ENCODE measurements around the gene VIL1. TPM values are rescaled to one million over a fixed set of nuclear protein-coding genes. Genes with fewer than 3 reads are reported as not detected.

VIL1 gene
- total and polyA plus RNA-seq, 4 donors: 0.06 to 0.77 (median 0.15) TPM

DNA sequence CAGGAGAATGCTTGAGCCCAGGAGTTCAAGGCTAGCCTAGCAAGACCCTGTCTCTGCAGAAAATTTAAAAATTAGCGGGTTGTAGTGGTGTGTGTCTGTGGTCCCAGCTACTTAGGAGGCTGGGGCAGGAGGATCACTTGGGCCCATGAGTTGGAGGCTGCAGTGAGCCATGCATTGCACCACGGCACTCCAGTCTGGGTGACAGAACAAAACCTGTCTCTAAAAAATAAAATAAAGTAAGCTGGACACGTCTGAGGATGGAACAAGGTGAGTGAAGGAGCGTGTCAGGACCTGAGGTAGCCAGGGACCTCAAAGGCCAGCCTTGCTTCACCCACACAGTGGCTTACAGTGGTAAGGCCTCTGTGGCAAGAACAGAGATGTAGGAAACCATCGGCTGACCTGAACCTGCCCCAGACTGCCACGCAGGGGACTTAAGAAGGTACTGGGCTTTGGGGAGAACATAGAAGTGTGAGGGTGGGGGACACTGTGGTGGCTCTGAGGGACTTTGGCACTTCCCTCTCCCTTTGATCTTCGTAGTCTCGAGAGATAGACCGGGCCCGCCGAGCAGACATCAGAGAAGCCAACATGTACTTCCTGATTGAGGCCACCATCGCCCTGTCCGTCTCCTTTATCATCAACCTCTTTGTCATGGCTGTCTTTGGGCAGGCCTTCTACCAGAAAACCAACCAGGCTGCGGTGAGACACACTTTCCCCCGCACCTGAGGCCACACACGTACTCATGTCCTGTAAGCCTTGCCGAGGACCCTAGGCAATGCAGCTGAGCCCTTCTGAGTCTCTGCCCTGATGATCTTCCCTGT lies 29.4 kb upstream of the VIL1 start:
- peaks cover 0 to 6% (median 3%) of the 10 kb centered on the region in 5 donors for H3K4me1 ChIP-seq (ENCODE audit: control insufficient read depth in 5 of 5, insufficient read depth in 5 of 5, low read length in 5 of 5)
- no peak overlapping the region for H3K4me3 ChIP-seq
- 91 to 93% methylated on average over 17 of the region's 17 CpGs for WGBS, 2 donors
- H3K27ac ChIP-seq (ENCODE audit: low read depth in 1 of 2, low read length in 1 of 2): peak overlapping the region in 1 of 2 donors; percentile 17
- no peaks in the 10 kb centered on the region for H3K36me3 ChIP-seq (ENCODE audit: control insufficient read depth in 4 of 4, insufficient read depth in 4 of 4, low read length in 4 of 4)
- ATAC-seq (ENCODE audit: insufficient read depth, low FRiP score): no peak
- H3K9me3 ChIP-seq (ENCODE audit: control insufficient read depth in 4 of 4, insufficient read depth in 3 of 4, low read length in 3 of 4): no peaks in the 10 kb centered on the region
- TF ChIP-seq, protein P1, sequence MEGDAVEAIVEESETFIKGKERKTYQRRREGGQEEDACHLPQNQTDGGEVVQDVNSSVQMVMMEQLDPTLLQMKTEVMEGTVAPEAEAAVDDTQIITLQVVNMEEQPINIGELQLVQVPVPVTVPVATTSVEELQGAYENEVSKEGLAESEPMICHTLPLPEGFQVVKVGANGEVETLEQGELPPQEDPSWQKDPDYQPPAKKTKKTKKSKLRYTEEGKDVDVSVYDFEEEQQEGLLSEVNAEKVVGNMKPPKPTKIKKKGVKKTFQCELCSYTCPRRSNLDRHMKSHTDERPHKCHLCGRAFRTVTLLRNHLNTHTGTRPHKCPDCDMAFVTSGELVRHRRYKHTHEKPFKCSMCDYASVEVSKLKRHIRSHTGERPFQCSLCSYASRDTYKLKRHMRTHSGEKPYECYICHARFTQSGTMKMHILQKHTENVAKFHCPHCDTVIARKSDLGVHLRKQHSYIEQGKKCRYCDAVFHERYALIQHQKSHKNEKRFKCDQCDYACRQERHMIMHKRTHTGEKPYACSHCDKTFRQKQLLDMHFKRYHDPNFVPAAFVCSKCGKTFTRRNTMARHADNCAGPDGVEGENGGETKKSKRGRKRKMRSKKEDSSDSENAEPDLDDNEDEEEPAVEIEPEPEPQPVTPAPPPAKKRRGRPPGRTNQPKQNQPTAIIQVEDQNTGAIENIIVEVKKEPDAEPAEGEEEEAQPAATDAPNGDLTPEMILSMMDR (IDR thresholded peaks at IDR 0.05; ENCODE audit: control extremely low read depth, extremely low read depth): no peak
- H3K9ac ChIP-seq (ENCODE audit: insufficient read depth in 1 of 2, low read length in 2 of 2): no peak overlapping the region
- H3K27me3 ChIP-seq (ENCODE audit: control insufficient read depth in 3 of 3, insufficient read depth in 3 of 3, low read length in 2 of 3): no peaks in the 10 kb centered on the region
- DNase-seq: no peak

DNA sequence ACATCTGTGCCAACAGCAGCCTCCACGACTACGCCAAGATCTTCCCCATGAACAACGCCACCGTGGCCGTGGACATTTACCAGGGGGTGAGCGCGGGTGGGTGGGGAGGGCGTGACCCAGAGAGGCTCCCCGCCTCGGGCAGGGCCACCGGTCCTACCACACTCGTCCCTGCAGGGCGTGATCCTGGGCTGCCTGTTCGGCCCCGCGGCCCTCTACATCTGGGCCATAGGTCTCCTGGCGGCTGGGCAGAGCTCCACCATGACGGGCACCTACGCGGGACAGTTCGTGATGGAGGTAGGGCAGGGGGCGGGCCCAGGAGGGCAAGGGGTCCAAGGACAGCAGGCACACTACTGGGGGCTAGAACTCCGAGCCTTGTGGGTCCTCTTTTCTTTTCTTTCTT lies 27.7 kb upstream of the VIL1 start:
- no peak for DNase-seq

DNA sequence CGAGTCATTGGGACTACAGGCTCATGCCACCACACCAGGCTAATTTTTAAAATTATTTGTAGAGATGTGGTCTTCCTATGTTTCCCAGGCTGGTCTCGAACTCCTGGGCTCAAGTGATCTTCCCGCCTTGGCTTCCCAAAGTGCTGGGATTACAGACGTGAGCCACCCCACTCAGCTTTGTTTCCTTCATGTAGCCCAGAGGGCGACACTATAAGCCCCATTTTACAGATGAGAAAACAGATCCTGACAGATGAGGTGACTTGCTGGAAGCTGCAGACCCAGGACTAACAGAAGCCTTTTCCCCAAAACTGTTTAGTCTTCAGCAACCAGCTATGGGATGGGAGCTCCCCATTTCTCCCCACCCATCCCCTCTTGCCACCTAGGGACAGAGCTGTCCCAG lies 26.5 kb upstream of the VIL1 start:
- Histone ChIP-seq H3K27me3 (ENCODE audit: control insufficient read depth in 3 of 3, insufficient read depth in 3 of 3, low read length in 2 of 3) (no peaks in the 10 kb centered on the region), H3K9ac (ENCODE audit: insufficient read depth in 1 of 2, low read length in 2 of 2) (no peak overlapping the region), H3K4me1 (ENCODE audit: control insufficient read depth in 5 of 5, insufficient read depth in 5 of 5, low read length in 5 of 5) (peaks cover 0 to 15% (median 5%) of the 10 kb centered on the region in 5 donors), H3K27ac (ENCODE audit: low read depth in 1 of 2, low read length in 1 of 2) (no peak overlapping the region), H3K9me3 (ENCODE audit: control insufficient read depth in 4 of 4, insufficient read depth in 3 of 4, low read length in 3 of 4) (no peaks in the 10 kb centered on the region), H3K36me3 (ENCODE audit: control insufficient read depth in 4 of 4, insufficient read depth in 4 of 4, low read length in 4 of 4) (no peaks in the 10 kb centered on the region), H3K4me3 (no peak overlapping the region)
- ATAC-seq (ENCODE audit: insufficient read depth, low FRiP score) (no peak), DNase-seq (no peak)
- 95% methylated on average over 5 of the region's 5 CpGs for WGBS, 2 donors
- TF ChIP-seq, protein P1 (IDR thresholded peaks at IDR 0.05; ENCODE audit: control extremely low read depth, extremely low read depth): no peak

More for the DNA sequence above, 27.7 kb upstream of the VIL1 start:
- WGBS, 2 donors: 93 to 94% methylated on average over 22 to 23 of the region's 23 CpGs
- no peak for ATAC-seq (ENCODE audit: insufficient read depth, low FRiP score)
- Histone ChIP-seq H3K9ac (ENCODE audit: insufficient read depth in 1 of 2, low read length in 2 of 2) (no peak overlapping the region), H3K27ac (ENCODE audit: low read depth in 1 of 2, low read length in 1 of 2) (no peak overlapping the region), H3K4me3 (no peak overlapping the region), H3K9me3 (ENCODE audit: control insufficient read depth in 4 of 4, insufficient read depth in 3 of 4, low read length in 3 of 4) (no peaks in the 10 kb centered on the region), H3K36me3 (ENCODE audit: control insufficient read depth in 4 of 4, insufficient read depth in 4 of 4, low read length in 4 of 4) (no peaks in the 10 kb centered on the region), H3K27me3 (ENCODE audit: control insufficient read depth in 3 of 3, insufficient read depth in 3 of 3, low read length in 2 of 3) (no peaks in the 10 kb centered on the region), H3K4me1 (ENCODE audit: control insufficient read depth in 5 of 5, insufficient read depth in 5 of 5, low read length in 5 of 5) (peaks cover 0 to 11% (median 3%) of the 10 kb centered on the region in 5 donors)
- TF ChIP-seq, protein P1 (IDR thresholded peaks at IDR 0.05; ENCODE audit: control extremely low read depth, extremely low read depth): no peak

Data from lung (tissue), 12 donors.